NB4 (cell line): Measurements from ENCODE around the gene POP4.

ENCODE experiments used
- DNase-seq: peaks from one replicate; pipeline ENCODE4 v3.0.0; 2010; ENCODE audit warnings: low read depth
- H3K4me3 ChIP-seq: one replicate; pipeline ENCODE4 v1.5.1; 2011; ENCODE audit warnings: mild to moderate bottlenecking, low read depth, low read length, moderate library complexity
- MAX ChIP-seq: IDR thresholded peaks from 2 replicates; pipeline ENCODE4 v1.6.1; 2011; ENCODE audit warnings: low read depth, low read length
- MYC ChIP-seq: IDR thresholded peaks from 2 replicates; pipeline ENCODE4 v1.6.1; 2011; ENCODE audit warnings: low read depth, low read length
- POLR2A ChIP-seq: IDR thresholded peaks from 2 replicates; pipeline ENCODE4 v1.6.1; 2011; ENCODE audit warnings: mild to moderate bottlenecking; ENCODE audit not compliant: insufficient read length; ENCODE audit errors: extremely low read depth
- TF ChIP-seq, protein P1 (sequence below): IDR thresholded peaks from one replicate; pipeline ENCODE4 v1.5.1; 2012; ENCODE audit warnings: low read depth, low read length

POP4 gene

GRCh38 chr19:29635963-29636362, 29.9 kb downstream of the POP4 start:
- no peak for TF ChIP-seq MYC
- TF ChIP-seq, protein P1, sequence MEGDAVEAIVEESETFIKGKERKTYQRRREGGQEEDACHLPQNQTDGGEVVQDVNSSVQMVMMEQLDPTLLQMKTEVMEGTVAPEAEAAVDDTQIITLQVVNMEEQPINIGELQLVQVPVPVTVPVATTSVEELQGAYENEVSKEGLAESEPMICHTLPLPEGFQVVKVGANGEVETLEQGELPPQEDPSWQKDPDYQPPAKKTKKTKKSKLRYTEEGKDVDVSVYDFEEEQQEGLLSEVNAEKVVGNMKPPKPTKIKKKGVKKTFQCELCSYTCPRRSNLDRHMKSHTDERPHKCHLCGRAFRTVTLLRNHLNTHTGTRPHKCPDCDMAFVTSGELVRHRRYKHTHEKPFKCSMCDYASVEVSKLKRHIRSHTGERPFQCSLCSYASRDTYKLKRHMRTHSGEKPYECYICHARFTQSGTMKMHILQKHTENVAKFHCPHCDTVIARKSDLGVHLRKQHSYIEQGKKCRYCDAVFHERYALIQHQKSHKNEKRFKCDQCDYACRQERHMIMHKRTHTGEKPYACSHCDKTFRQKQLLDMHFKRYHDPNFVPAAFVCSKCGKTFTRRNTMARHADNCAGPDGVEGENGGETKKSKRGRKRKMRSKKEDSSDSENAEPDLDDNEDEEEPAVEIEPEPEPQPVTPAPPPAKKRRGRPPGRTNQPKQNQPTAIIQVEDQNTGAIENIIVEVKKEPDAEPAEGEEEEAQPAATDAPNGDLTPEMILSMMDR = no peak
- no peak for TF ChIP-seq POLR2A
- TF ChIP-seq MAX = no peak
- H3K4me3 ChIP-seq = no peak overlapping the region
- no peak for DNase-seq

- DNase-seq = no peak
- TF ChIP-seq MAX = no peak
- TF ChIP-seq MYC = no peak
- no peak for TF ChIP-seq POLR2A
- TF ChIP-seq, protein P1 = no peak
- H3K4me3 ChIP-seq = no peak overlapping the region
These were observed 30.7 kb downstream of the POP4 start for GRCh38 chr19:29636553-29637360.

GRCh38 chr19:29639086-29639485, 33.0 kb downstream of the POP4 start:
- TF ChIP-seq POLR2A = no peak
- no peak for TF ChIP-seq MYC
- TF ChIP-seq, protein P1 = no peak
- no peak for TF ChIP-seq MAX
- DNase-seq = no peak
- H3K4me3 ChIP-seq = no peak overlapping the region

DNA sequence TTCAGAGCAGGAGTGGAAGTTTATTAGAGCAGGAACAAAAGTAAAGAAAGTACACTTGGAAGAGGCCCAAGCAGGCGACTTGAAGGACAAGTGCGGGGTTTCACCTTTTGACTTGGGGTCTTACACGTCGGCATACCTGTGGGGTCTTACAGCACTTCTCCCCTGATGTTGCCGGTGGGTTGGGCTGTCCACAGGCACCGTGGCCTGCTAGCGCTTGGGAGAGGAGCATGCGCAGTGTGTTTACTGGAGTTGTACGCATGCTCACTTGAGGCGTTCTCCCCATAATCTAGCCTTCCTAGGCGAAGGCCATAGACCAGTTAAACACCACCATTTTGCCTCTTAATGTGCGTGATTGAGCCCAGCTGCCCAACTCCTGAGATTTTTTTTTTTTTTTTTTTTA, 34.1 kb downstream of the POP4 start:
- no peak for DNase-seq
- no peak overlapping the region for H3K4me3 ChIP-seq
- no peak for TF ChIP-seq MYC
- no peak for TF ChIP-seq MAX
- TF ChIP-seq, protein P1 = no peak
- no peak for TF ChIP-seq POLR2A

GRCh38 chr19:29641597-29641996, 35.5 kb downstream of the POP4 start:
- H3K4me3 ChIP-seq = no peak overlapping the region
- no peak for DNase-seq
- no peak for TF ChIP-seq POLR2A
- TF ChIP-seq, protein P1 = no peak
- no peak for TF ChIP-seq MYC
- TF ChIP-seq MAX = no peak
